Activated naive CD4-positive, alpha-beta T cell treated with Interleukin-2 at 50 U/mL for 16 hours (primary cell): Measurements from ENCODE around the gene RAET1L.
"Not testable (repeated sequence)": the region's sequence is repeated elsewhere in the genome, so short reads cannot be mapped to it uniquely, and the experiment has no call there.

Experiments
- DNase-seq: peaks from one replicate; pipeline ENCODE4 v3.0.0-alpha.2; 2020

The RAET1L gene, protein sequence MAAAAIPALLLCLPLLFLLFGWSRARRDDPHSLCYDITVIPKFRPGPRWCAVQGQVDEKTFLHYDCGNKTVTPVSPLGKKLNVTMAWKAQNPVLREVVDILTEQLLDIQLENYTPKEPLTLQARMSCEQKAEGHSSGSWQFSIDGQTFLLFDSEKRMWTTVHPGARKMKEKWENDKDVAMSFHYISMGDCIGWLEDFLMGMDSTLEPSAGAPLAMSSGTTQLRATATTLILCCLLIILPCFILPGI

DNA sequence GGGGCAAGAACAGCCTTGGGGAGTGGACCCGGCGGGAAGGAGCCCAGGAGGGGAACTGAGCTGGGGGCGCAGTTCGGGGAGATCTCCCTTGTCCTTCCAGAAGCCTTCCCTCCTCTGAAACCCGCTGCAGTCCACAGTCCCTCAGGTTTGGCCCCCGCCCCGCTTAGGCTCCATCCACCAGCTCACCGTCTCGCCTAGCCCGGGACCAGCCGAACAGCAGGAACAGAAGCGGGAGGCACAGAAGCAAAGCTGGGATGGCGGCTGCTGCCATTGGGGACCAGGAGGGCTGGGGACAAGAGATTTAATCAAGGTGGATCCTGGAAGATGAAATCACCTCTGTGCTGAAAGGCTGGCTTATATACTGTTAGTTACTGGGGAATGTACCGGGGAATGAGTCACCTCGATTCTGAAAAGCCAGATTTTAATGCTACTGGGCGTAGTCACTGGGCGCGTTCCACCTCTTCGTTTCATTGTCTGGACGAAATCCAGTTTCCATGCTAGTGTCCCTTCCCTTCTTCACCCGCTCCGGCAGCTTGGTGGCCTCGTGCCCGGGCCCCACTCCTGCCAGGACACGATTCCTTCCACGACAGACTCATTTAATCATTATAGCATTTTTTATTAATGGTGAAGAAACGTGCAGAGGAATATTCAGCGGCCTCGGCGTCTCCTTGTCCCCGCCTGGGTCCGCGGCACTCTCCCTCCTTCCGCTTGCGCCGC, at the start of gene RAET1L:
Gene RAET1L, minus strand, starts transcription at position 332 of the 717 bp plus-strand sequence. Its CDS starts 61 bp downstream, at position 271.
- DNase-seq, result peak; percentile 32

- DNase-seq, result no peak
These were observed 49.7 kb upstream of the RAET1L start for GRCh38 chr6:150075034-150075421.

- DNase-seq, result not testable (repeated sequence)
These were observed 49.2 kb upstream of the RAET1L start for GRCh38 chr6:150074396-150075033.

DNA sequence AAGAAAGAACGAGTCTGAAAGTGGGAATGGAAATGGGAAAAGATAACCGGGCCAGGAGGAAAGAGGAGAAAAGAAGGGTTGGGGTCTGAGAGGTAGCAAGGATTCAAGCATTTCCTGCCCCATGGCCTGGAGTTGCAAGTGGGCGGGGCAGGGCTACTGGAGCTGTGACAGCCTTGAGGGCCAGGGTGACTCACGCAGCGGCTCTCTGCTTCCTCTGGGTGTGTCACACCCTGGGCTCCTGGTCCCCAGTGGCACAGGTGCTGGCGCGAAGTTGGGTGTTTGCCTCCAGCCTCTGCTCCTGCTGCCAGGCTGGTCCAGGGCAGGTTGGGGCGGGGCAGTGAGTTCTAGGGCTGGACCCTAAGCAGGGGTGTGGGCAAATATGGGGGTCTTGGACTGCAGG, 46.9 kb upstream of the RAET1L start:
- DNase-seq, result peak; percentile 59

DNA sequence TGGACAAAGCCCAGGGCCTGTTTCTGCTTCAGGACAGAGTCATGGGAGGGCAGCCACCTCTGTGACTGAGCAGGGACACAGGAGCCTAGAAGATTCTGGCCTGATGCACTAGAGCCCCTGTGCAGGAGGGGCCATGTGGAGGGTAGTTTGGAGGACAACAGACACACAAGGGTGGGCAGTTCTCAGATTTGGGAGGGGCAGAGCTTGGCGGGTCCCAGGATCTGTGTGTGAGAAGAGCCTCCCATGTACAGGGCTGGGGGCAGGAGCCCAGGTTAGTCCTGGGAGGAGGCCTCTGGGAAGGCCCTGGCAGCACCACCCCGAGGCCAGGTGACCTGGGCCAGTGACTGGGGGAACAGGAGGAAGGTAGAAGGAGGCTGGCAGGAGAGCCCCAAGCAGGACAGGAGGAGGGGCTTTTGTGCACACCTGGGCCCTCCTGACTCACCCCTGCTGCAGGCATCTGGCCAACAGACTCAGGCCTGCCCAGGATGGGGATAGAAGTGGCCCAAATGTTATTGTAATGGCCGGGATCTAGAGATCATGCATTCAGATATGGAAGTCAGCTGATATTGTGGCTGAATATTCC, 45.0 kb upstream of the RAET1L start:
- DNase-seq, result no peak

DNA sequence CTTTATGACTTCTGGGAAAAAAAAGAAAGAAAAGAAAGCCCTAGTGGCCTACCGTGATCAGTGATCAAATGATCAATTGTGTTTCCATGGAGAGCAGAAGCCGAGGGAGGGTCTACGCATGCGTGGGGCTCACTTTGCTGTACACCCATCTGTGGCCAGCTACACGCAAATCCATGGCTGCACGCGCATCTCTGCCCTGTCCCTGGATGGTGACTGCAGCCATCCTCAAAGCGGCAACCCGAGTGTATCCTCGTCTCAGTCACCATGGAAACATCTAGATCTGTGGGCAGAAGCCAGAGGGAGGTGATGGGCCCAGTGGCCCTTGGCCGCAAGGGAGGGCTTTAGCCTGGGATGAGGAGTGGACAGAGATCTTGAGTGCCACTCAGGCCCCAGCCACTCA, 44.4 kb upstream of the RAET1L start:
- DNase-seq, result no peak

GRCh38 chr6:150068720-150069648, 43.7 kb upstream of the RAET1L start, which contains the start of gene ULBP3:
TSS of gene ULBP3 (minus strand) at chr6:150069121. CDS start at chr6:150069066, 55 bp downstream.
- DNase-seq, result peak; percentile 72

GRCh38 chr6:150068151-150068550, 42.8 kb upstream of the RAET1L start:
- no peak for DNase-seq

DNA sequence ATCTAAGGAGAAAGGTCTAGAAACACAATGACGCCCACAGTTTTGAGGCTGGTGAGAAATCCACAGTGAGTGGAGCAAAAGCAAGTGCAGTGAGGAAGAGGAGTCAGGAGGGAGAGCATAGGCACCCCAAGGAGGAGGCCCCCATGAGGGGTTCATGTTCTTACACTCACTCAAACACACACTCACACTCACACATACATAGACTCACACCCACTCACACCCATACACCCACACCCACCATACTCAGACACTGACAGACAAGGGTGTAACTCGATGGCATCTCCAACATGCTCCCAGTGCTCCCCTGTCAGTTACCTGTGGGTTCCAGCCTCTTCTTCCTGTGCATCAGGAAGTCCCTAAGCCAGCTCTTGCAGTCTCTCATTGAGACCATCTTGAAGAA, 39.8 kb upstream of the RAET1L start:
- no peak for DNase-seq

DNA sequence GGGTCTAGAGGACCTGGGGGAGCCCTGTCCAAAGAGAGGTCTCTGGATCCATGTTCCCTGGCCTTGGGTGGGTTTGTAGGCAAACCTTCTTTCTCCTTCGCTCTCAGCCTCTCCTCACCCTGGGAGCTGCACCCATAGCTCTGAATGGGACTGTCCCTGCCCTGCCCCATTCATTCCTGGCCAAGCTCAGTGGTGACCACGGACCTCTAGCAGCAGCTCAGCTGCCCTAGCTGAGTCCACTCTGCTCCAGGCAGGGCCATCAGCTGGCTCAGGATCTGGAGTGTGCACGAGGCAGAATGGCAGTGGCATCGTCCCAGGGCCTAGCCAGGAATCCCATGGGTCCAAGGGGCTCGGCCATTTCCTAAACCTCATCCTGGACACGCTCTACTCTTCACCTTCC, 38.3 kb upstream of the RAET1L start:
- DNase-seq, result no peak

- not testable (repeated sequence) for DNase-seq
These were observed 34.6 kb upstream of the RAET1L start for GRCh38 chr6:150059973-150060372.

- DNase-seq, result no peak
These were observed 33.7 kb upstream of the RAET1L start for GRCh38 chr6:150058986-150059385.

DNA sequence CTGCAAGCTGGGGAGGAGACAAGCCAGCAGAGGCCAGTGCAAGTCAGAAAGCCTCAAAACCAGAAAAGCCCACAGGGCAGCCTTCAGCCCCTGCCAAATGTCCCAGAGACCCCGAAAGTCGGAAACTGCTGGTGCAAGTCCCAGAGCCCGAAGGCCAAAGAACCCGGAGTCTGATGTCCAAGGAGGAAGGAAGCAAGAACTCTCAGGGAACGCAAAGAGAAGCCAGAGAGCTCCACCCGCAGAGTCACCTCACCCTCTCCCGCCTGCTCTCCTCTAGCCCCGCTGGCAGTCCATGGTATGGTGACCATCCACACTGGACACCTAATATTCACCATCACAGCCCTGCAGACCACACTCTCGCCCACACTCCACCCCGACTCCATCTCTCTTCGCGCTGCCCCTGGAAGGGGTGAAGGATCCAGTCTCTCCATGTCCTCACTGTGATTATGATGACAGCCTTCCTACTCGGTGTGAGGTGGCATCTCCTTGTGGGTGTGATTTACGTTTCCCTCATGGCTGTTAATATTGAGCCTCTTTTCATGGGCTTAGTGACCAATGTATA, 33.0 kb upstream of the RAET1L start:
- DNase-seq, result no peak

DNA sequence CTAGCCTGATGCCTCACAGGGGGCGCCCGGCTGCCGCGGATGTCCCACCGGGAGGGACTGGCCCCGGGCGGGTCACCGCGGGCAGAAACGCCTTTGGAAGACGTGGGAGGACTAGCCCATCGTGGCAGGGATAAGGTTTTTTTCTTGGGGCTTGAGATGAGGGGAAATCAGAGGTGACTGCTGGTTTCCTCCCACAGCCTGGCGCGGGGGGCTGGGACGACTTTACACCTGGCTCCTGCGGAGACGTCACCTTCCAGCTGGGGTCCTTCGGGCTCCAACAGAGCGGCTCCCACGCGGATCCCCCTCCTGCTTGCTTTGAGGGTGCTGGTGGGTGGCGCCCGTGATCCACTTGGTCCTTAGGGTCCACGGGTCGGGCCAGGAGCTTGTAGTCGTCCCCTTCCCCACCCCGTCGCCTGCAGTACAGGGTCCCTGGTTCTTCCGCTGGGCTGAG, 32.2 kb upstream of the RAET1L start:
- no peak for DNase-seq

DNA sequence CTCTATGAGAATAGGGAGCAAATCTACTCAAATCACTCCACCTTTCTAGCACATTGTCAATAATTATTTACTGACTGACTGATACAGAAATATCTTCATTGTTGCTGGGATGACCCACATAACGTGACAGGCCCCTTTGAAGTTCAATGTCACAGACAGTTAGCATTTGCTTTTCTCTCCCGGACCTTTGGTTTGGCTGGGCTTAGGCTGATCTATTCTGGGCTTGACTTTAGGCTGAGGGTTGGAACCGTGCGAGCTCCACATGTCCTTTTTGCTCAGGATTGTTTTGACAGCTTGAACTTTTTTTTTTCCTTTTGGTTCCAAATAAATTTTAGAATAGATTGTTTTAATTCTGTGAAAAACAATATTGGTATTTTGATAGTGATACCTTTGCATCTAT, 31.6 kb upstream of the RAET1L start:
- no peak for DNase-seq

DNA sequence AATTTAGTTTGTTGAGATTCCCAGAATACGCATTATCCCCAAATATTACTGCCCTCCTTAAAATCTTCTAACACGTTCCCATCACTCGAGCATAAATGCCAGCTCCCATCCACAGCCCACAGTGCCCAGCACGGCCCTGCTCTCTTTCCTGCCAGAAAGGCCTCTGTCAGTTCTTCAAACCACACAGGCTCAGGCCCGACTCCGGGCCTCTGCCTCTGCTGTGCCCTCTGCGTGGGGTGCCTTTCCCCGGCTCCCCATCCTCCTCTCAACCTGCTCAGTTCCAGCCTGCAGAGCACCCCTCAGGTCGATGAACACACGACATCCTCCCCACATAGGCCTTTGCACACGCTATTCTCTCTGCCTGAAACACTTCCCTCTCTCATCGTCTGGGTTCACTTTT, 30.8 kb upstream of the RAET1L start:
- no peak for DNase-seq

DNA sequence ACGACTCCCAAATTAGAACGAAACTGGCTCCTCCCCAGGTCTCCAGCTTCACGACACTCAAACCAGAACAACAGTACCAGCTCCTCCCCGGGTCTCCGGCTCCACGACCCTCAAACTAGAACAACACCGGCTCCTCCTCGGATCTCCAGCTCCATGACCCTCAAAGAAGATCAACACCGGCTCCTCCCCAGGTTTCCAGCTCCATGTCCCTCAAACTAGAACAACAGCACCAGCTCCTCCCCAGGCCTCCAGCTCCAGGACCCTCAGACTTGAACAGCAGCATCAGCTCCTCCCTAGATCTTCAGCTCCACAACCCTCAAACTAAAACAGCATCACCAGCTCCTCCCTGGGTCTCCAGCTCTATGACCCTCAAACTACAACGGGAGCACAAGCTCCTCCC, 29.8 kb upstream of the RAET1L start:
- DNase-seq, result no peak

GRCh38 chr6:150053450-150053849, 28.1 kb upstream of the RAET1L start:
- DNase-seq, result no peak

- no peak for DNase-seq
These were observed 25.5 kb upstream of the RAET1L start for GRCh38 chr6:150050846-150051245.

DNA sequence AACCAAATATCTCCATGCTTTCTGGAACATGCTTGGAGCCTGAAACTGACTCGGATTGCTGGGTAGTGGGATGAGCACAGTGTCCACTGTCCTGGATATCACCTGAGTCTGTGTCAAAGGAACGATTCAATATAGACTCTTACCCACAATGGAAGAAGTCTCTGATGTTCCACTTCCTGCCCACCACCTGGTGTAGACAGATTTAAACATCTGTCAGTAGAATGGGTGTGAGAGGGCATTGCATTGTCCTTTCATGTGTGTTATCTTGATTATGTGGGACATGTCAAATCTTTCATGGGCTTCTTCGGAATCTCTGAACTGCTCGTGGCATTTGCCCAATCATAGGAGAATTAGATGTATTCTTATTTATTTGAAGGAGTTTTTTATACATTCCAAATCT, 22.8 kb upstream of the RAET1L start:
- no peak for DNase-seq

DNA sequence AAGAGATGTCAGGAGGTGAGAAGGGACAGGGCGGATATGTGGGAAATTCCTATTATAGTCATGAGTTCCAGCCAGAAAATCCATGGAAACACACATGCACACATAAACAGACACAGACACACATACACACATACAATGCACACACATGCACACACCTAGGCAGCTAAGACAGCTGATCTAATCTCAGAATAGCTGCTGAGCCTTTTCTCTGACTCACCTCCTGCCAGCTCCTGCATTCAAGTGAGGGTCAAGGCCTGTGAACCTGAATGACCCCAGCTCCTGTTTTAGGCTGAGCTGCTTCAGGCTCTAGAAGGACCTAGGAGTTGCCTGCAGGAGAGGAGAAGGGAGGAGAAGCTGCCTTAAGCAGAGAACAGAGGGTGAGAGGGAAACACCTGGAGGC, 21.6 kb upstream of the RAET1L start:
- no peak for DNase-seq

DNA sequence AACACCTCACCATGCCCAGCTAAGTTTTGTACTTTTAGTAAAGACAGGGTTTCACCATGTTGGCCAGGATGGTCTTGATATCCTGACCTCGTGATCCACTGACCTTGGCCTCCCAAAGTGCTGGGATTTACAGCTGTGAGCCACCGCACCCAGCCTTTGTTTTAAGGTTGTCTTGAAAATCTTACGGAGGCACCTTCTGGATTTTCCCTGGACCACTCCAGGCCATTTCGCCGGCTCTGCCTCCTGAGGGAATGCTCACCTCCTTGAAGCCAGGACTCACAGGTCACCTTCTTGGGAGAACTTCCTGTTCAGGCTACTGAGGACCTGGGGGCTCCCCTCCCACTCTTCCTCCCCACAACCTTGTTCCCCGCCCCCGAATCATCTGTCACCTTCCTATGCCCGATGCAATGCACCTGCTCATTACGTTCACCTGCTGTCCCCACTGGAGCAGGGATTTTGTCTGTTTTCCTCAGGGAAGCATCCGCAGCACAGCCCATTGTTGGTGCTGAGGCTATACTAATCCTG, 19.4 kb upstream of the RAET1L start:
- no peak for DNase-seq
